ENCODE results near the gene COL23A1. TPM values are rescaled to one million over a fixed set of nuclear protein-coding genes. Genes with fewer than 3 reads are reported as not detected.

The COL23A1 gene
- total and polyA plus RNA-seq, 2 experiments from 2014 or later: 4.8 to 8.2 TPM

DNA sequence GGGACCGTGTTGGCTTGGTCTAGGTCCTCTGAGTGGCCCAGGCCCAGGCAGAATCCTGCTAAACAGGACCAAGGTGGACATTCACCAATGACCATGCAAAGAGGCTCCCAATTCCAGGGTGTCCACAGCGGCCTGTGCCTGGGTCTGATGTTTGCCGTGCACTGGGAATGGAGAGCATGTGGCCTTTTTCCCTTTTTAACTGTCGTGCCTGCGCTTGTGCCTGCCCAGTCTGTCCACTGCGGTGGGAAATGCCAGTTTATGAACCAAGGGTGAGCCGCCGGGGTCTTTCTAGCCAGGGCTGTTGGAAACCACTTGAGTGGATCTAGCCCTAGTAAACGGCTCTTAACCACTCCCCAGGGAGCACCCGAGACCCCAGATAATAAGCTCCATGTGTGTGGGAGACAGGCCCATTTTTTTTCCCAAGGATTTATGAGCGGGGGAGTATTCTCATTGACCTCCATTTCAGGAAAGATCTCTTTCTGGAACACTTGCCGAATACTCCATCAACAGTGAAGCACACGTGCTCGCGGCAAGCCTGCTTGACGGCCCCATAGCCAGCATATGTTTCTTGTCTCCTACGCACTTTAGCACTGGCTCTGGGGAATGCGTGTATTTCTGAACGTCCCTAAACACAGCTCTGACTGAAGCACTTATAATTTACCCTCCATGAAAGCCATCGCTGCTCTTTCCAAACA lies 264.4 kb downstream of the COL23A1 start (continued):
- TF ChIP-seq, protein P1, sequence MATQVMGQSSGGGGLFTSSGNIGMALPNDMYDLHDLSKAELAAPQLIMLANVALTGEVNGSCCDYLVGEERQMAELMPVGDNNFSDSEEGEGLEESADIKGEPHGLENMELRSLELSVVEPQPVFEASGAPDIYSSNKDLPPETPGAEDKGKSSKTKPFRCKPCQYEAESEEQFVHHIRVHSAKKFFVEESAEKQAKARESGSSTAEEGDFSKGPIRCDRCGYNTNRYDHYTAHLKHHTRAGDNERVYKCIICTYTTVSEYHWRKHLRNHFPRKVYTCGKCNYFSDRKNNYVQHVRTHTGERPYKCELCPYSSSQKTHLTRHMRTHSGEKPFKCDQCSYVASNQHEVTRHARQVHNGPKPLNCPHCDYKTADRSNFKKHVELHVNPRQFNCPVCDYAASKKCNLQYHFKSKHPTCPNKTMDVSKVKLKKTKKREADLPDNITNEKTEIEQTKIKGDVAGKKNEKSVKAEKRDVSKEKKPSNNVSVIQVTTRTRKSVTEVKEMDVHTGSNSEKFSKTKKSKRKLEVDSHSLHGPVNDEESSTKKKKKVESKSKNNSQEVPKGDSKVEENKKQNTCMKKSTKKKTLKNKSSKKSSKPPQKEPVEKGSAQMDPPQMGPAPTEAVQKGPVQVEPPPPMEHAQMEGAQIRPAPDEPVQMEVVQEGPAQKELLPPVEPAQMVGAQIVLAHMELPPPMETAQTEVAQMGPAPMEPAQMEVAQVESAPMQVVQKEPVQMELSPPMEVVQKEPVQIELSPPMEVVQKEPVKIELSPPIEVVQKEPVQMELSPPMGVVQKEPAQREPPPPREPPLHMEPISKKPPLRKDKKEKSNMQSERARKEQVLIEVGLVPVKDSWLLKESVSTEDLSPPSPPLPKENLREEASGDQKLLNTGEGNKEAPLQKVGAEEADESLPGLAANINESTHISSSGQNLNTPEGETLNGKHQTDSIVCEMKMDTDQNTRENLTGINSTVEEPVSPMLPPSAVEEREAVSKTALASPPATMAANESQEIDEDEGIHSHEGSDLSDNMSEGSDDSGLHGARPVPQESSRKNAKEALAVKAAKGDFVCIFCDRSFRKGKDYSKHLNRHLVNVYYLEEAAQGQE (IDR thresholded peaks at IDR 0.05; ENCODE audit: unreplicated experiment): no peak
- TF ChIP-seq ZNF114 (CRISPR knock-in tag; IDR thresholded peaks at IDR 0.05) (no peak), EZH2 (IDR thresholded peaks at IDR 0.05; ENCODE audit: low read depth, unreplicated experiment) (no peak), JUNB (IDR thresholded peaks at IDR 0.05; ENCODE audit: unreplicated experiment) (no peak), CREB1 (CRISPR knock-in tag; IDR thresholded peaks at IDR 0.05; ENCODE audit: low read depth) (no peak), EZH2phosphoT487 (IDR thresholded peaks at IDR 0.05; ENCODE audit: unreplicated experiment) (no peak)
- TF ChIP-seq, protein P2, sequence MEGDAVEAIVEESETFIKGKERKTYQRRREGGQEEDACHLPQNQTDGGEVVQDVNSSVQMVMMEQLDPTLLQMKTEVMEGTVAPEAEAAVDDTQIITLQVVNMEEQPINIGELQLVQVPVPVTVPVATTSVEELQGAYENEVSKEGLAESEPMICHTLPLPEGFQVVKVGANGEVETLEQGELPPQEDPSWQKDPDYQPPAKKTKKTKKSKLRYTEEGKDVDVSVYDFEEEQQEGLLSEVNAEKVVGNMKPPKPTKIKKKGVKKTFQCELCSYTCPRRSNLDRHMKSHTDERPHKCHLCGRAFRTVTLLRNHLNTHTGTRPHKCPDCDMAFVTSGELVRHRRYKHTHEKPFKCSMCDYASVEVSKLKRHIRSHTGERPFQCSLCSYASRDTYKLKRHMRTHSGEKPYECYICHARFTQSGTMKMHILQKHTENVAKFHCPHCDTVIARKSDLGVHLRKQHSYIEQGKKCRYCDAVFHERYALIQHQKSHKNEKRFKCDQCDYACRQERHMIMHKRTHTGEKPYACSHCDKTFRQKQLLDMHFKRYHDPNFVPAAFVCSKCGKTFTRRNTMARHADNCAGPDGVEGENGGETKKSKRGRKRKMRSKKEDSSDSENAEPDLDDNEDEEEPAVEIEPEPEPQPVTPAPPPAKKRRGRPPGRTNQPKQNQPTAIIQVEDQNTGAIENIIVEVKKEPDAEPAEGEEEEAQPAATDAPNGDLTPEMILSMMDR (conservative IDR thresholded peaks at IDR 0.05; ENCODE audit: low read depth in 2 of 2): no peak

DNA sequence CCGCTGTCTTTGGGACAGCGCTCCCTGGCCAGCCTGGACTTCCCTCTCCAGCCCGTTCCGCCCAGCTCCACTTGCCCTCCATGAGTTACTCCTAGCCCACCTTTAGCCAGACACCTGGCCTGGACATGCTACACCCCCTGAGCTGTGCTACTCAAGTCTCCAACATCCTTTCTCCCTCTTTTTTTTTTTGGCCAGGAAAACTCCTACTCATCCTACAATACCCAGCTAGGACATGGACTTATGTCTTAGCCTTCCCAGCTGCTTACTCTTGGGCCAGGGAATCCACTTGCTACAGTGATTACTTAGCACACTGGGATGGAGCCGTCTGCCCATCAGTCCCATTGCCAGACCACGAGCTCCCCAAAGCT lies 264.9 kb downstream of the COL23A1 start:
- Histone ChIP-seq H3K36me3 (ENCODE audit: insufficient read depth) (no peaks in the 10 kb centered on the region), H2AFZ (no peak overlapping the region), H4K20me1 (replicated peaks; ENCODE audit: insufficient read depth) (no peaks in the 10 kb centered on the region), H3K4me1 (ENCODE audit: insufficient read depth) (peaks cover 7% of the 10 kb centered on the region), H3F3A (replicated peaks; ENCODE audit: low read depth) (no peaks in the 10 kb centered on the region), H3K4me3 (no peak overlapping the region), H3K79me2 (replicated peaks; ENCODE audit: insufficient read depth) (no peaks in the 10 kb centered on the region), H3K9me2 (ENCODE audit: insufficient read depth) (no peaks in the 10 kb centered on the region), H3K27me3 (ENCODE audit: insufficient read depth) (no peaks in the 10 kb centered on the region), H3K27ac (ENCODE audit: low read depth) (no peak overlapping the region), H3K4me2 (no peak overlapping the region)
- H3K27ac Mint-ChIP-seq: no peak overlapping the region
- H3K36me3 Mint-ChIP-seq (ENCODE audit: low read depth): no peaks in the 10 kb centered on the region
- ATAC-seq (no peak), DNase-seq (ENCODE audit: low spot score) (no peak)
- TF ChIP-seq EZH2phosphoT487 (IDR thresholded peaks at IDR 0.05; ENCODE audit: unreplicated experiment): no peak
- H3K4me1 Mint-ChIP-seq: peaks cover 28% of the 10 kb centered on the region
- H3K27me3 Mint-ChIP-seq (ENCODE audit: insufficient read depth, low read depth, poor library complexity): peaks cover 10% of the 10 kb centered on the region
- H3K9me3 Mint-ChIP-seq: no peaks in the 10 kb centered on the region
- no peak overlapping the region for H3K4me3 Mint-ChIP-seq

Measured in GM23338 (cell line).